ENCODE measurements around the gene NKRF. TPM values are rescaled to one million over a fixed set of nuclear protein-coding genes. Genes with fewer than 3 reads are reported as not detected.
"Not testable (repeated sequence)": the region's sequence is repeated elsewhere in the genome, so short reads cannot be mapped to it uniquely, and the experiment has no call there.

The NKRF gene
- total RNA-seq (ENCODE audit: insufficient read depth, low replicate concordance) = 4.8 TPM

DNA sequence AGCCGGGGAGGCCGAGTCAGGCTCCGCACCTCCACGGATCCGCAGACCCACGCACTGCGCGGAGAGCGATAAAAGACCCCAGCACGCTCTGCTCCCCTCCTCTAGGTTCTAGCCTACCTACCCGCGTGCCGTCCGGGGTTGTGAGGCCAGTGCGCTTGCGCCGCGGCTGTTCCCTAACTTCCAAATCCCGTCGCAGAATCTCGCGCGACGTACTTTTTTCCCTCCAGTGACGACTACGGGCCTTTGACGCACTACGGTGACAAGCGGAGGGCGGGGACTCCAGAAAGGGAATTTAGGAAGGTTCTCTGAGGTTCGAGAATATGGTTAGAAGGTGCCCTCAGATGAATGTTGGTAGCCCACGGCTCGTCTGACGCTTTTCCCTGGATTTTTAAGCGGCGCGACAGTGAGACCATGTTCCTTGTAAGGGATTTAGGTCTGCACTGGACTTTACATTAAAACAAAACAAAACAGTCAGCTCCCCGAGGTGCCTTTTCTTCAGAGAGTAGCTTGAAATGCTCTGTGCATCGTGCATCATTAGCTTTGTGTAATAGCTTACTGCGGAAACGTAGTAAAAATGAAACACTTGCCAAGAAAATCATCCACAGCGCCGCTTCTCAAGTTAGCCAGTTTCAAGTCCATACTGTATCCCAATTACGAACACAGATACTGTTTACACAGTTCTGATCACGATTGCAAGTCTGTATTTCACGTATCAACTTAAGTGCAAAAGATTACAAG, at the start of gene NKRF:
TSS of gene NKRF (minus strand) at position 145 of the 738 bp plus-strand sequence.
- peak; percentile 94 for DNase-seq (ENCODE audit: low spot score)

DNA sequence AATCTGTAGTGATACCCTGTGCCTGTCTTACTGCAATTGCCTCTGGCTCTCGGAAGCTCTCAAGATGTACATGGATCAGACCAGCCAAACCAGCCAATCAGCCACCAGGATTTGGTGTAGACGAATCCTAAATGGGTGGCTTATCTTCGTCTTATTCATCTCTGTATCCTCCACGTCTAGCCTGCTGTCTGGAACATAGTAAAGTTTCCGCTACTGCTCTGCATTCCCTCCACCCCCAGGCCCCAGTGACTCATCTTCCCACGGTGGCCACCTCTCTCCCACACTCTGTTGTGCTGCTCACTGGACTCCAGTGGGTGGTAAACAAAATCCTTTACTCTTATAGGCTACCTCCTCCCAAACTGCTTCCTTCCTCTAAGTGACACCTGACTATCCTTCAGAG, 48.9 kb upstream of the NKRF start:
- DNase-seq (ENCODE audit: low spot score) = peak; percentile 93

DNA sequence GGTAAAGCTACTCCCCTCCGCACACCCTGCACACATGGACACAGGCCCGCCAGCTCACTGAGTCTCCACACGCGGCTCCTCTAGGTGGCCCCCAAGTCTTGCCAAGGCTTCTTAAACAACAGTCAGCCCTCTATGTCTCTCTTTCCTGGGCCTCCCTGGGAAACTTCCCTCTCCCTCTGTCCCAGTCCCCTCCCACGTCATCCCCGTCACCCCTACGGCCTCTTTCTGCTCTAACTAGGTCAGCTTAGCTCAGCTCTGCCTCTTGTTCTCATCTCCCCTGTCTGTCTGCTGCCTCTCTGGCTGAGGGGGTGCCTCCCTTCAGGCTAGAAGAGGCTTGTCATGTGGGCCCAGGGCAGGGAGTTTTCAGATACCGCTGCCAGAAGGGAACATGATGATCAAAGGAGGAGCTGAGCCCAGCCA, 47.9 kb upstream of the NKRF start:
- peak; percentile 93 for DNase-seq (ENCODE audit: low spot score)

DNA sequence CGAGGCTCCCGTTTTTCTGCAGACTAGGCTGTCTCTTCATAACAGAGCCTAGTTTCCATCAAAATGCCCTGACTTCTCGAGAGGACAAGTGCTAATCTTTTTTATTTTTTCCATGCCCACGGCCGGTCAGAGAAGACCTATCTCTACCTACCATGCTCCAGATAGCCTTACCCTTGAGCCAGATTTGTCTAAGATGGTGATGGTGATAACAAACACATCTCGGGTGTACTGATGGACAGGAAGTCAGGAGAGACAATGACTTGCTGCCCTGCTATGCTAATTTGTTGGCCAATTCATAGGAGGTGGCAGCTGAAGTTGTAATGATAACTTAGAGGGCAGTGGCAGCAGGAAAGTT, 42.2 kb upstream of the NKRF start:
- DNase-seq (ENCODE audit: low spot score) = no peak

DNA sequence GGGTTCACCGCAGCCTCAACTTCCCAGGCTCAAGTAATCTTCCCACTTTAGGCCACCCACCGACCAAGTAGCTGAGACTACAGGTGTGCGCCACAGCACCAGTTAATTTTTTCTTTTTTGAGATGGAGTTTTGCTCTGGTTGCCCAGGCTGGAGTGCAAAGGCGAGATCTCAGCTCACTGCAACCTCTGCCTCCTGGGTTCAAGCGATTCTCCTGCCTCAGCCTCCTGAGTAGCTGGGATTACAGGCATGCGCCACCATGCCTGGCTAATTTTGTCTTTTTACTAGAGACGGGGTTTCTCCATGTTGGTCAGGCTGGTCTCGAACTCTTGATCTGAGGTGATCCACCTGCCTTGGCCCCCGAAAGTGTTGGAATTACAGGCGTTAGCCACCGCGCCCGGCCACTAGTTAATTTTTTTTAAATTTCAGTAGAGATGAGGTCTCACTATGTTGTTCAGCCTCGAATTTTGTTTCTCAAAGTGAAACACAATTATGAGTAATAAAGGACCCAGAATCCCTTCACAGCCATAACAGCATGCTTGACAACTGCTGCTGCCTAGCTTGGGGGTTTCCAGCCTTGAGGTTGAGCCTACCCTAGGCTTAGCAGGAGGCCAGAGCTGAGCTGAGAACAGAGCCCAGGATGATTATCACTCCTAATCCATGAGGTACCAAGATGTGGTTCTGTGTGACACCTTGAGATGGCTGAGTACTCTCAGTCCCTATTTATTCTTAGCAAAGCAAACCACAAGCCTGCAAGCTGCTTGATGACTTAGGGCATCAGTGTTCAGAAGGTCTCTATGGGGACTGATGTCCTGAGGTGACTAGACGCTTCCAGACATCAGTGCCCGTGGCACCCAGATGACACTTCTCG, 41.6 kb upstream of the NKRF start:
- no peak for DNase-seq (ENCODE audit: low spot score)

DNA sequence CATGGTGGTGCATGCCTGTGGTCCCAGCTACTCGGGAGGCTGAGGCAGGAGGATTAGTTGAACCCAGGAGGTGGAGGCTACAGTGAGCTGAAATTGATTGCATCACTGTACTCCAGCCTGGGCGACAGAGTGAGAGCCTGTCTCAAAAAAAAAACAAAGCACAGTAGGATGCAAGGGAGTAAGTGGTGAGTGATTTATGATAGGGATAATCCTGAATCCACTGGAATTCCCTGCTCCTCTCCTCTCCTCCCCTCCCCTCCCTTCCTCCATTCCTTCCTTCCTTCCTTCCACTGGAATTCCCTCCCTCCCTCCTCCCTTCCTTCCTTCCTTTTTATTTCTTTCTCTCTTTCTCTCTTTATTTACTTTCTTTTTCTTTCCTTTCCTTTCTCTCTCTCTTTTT, 40.9 kb upstream of the NKRF start:
- no peak for DNase-seq (ENCODE audit: low spot score)

DNA sequence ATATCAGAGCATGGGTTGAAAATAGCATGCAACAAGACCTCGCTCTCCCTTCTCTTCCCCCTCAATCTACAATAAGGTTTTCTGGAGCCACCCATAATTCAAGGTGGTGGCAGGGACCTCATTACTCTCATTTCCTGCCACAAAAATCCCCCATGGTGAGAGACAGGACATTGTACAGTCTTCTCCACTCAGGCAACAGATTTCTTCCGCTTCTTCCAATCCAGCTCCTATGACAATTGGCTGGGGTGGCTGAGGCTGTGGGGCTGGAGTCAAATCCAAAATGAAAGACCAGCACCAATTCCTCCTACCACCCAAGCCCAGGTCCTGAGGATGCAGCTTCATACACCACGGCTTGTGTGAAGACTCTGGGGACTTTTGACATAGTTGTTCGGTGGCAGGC, 40.3 kb upstream of the NKRF start:
- DNase-seq (ENCODE audit: low spot score) = no peak

DNA sequence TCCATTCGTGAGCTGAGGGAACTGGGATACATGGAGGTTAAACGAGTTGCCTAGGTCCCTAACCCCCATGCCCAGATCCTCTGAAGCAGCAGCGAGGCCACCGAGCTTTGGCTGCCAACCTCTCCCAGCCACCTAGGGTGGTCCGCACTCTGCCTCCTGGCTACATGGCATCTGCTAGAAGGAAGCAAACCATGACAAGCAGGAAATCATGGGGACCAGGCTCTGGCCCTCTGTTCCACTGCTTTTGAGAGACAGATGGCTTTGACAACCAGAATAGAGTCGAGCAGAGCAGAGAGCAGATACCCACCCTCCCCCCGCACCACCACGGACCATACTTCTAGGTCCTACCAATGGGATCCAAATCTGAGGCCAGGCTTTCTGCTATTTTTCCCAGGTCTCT, 37.5 kb upstream of the NKRF start:
- no peak for DNase-seq (ENCODE audit: low spot score)

DNA sequence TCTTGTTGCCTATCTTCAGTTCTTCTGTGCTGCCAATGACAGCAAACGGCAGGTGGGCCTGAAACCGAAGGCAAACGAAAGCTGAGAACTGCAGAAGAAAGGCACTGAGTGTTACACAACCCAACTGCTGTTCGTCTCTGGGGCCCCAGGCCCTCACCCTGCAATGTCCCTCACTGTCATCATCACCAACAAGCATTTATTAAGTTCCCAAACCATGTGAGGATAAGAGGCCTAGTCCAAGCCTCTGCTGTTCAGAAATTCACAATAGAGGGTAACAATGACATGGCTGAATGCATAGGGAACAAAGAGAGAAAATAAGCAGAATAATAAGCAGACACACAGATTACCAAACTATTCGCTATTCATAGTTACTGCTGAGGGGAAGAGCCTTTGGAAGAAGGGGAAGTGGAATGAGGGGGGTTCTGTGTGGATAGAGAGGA, 34.5 kb upstream of the NKRF start:
- no peak for DNase-seq (ENCODE audit: low spot score)

DNA sequence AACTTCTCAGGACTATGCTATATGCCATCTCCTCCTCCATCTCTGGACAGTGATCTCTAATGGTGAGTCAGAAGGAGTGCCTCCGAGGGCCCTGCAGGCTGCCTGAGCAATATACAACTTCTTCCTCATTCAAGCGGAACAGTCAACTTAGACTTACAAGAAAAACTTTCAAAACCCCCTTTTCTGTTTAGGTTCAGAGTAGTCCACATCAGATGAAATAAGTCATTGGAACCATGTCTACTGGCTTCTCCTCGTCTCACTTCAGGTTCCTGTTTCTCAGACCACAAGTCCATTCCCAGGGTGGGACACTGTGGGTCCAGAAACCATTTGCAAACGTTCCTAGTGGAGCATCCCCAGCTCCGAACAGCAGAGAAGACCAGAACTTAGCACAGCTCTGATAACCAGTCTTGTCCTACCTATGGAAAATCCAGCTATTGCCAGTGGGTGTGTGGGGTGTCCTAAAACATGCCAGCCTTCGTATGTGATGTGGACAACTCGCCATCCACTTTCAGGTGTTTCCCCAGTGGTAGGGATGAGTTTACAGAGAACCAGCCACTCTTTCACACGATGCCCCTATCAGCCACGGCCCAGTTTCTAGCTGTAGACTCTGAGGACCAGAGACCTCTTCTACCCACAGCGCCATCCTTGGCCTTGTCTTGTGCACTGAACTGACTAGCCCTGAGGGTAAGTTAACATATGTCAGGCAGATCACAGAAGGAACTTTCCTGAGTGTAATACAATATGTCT, 32.7 kb upstream of the NKRF start:
- DNase-seq (ENCODE audit: low spot score) = no peak

DNA sequence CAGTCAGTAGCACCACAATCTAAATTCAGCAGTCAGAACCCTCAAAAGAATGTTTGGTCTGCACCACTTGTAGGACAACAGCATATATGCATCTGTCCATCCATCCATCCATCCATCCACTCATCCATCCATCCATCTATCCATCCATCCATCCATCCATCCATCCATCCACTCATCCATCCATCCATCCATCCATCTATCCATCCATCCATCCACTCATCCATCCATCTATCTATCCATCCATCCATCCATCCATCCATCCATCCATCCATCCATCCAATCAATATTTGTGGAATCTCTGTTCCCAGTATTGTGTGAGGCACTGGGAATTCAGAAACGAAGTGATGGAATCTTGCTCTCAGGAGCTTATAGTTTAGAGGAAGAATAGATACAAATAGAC, 31.2 kb upstream of the NKRF start:
- not testable (repeated sequence) for DNase-seq (ENCODE audit: low spot score)

DNA sequence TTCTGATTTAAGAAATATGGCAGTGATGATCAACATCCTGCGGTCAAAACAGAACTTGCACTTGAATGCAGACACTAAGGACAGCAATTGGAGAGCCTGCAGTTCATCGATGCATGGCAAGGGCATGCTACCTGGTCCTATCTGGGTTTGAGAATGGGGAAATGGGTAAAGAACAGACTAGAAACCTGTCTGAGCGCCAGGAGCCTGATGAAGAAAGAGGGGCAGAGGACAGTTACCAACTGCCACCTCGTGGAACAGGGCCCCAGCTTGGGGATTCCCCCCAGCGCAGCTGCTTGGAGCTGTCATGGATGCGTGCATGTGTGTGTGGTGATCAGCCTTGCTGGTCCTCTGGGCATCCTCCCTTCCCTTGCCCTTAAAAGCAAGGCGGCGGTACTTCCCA, 30.2 kb upstream of the NKRF start:
- no peak for DNase-seq (ENCODE audit: low spot score)

DNA sequence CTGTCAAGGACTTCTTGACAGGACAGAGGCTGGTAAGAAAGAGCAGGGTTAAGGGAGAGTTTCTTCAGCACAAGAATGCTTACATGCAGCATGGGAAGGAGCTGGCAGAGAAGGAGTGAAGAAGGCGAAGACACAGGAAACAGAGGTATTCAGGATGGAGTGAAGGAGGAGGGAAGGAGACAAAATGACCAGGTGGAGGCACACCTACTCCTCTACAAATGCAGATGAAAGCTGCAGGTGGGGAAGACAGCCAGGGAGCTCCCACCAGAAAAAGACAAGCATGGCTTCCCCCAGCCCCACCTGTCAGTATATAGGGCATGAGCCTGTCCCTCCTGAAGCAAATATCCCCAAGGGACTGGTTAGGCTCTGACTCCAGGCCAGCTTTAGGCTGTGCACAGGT, 29.6 kb upstream of the NKRF start:
- no peak for DNase-seq (ENCODE audit: low spot score)

DNA sequence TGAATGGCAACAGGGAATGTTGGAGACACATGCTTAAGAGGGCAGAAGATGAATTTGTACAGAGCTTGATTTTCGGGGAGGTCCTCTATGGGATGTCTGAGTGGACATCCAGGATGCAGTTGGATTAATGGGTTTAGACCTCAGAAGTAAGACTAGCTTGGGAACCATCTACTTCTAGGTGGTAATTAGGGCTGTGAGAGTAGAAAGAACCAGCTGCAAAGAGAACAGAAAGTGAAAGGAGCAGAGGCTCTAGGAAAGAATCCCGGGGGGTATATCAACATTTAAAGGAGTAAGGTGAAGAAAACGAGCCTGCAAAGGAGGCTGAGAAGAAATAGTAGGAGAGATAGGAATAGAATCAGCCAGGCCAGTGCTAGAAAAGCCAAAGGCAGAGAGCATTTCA, 29.0 kb upstream of the NKRF start:
- DNase-seq (ENCODE audit: low spot score) = no peak

DNA sequence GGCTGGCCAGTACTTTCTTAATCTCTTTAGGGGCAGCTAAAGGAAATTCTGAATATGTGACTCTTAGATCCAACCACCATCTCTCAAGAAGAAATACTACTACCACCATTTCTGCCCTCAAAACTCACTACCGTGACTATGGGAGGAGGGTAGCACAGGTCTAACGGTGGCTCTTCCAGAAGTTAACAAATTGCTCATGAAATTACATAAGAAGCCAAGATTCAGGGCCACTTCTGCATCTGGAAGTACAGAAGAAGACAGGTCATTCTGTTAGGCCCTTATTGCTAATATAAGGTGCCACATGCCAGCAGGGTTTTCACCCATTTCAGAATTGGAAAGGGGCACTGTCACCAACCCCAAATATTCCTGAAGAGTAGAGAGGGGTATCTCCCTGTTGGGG, 19.6 kb upstream of the NKRF start:
- no peak for DNase-seq (ENCODE audit: low spot score)

DNA sequence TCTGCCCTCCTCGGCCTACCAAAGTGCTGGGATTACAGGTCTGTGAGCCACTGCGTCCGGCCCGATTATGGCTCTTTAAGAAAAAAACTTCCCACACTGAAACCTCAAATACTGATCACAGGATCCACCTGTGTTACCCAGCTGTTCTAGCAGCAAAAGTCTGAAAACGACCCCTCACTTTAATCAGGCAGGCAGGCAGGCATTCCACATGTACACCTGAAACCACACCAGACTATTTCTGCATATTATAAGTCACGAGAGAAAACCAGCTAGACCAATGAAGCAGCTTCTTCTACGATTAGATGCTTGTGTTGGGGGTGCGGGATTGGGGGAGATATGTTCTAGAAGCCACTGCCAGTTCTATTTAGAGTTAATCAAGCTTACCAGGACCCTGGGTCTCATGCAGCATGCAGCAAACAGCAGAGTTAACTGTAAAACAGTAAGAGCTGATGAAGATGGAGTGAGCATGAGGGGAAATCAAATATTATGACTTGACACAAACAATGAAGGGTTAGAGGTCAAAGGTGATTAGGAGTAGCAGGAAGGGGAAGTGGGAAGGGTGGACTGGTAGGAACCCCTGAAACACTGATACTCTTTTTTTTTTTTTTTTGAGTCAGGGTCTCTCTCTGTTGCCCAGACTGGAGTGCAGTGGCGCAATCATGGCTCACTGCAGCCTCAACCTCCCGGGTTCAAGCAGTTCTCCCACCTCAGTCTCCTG, 18.9 kb upstream of the NKRF start:
- no peak for DNase-seq (ENCODE audit: low spot score)

DNA sequence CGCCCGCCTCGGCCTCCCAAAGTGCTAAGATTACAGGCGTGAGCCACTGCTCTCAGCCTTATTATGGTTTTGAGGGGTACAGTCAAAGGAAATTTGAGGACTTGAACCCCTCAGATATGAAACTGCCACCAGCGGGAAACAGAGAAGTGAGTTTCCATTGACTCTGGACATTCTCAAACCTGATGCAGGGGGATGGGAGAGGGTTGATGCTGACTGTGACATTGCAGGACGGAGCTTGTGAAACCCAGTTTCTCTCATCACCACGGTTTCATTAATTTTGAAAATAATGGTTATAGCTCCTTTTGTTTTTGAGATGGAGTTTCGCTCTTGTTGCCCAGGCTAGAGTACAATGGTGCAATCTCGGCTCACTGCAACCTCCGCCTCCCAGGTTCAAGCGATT, 18.2 kb upstream of the NKRF start:
- no peak for DNase-seq (ENCODE audit: low spot score)

DNA sequence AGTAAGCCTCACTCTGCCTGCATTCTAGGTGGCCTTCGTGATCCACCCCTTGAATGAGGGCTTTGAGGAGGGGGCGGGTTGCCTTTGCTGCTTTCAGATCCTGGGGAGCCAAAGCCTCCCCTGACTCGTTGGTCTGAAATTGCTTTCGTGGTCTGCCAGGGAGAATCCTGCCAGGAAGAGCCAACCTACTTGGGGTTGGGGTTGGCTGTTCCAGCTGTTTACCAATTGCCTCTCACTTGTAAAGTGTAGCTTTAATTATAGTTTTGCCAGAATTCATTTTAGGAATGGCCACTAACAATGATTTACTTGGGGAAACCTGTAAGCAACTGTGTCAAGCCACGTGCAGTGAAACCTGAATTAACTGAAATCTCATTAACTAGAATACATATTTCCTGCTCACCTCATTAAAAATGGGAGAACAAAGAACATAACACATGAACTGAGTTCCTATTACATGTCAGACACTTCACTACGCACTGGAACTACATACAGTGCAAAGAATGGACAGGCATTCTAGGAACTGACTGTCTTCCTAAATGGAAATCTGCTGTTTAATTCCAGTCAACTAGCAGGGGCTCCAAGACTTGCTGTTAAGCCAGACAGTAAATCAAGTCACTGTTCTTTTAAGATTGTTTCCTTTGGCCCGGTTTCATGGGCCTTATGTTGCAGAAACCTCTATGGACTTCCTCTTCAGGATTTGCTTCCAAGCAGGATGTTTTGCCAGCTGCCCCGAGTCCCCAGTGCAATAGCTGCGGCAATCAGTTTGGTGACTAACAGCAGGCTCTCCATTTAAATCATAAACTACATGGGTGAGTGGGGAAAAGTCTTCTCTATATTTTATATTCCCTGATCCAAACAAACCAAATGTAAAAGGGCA, 16.4 kb upstream of the NKRF start:
- DNase-seq (ENCODE audit: low spot score) = peak; percentile 60

DNA sequence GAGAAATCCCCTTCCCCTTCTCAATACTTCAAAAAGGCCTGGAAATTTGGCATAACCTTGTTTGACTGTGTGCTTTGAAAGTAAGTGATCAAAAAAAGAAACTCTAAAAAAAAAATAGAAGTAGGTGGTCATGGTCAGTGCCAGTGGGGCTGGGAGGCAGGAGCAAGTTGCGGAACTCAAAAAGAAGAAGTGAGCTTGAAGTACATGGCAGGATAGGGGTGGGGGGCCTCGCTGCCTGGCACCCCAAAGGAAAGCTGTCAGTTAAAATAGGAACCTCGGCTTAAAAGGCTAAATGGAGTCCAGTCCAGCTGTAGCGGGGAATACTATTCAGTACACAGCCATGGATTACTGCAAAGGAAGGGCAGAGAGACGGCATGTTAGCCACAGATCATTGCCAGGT, 12.2 kb upstream of the NKRF start:
- DNase-seq (ENCODE audit: low spot score) = no peak

DNA sequence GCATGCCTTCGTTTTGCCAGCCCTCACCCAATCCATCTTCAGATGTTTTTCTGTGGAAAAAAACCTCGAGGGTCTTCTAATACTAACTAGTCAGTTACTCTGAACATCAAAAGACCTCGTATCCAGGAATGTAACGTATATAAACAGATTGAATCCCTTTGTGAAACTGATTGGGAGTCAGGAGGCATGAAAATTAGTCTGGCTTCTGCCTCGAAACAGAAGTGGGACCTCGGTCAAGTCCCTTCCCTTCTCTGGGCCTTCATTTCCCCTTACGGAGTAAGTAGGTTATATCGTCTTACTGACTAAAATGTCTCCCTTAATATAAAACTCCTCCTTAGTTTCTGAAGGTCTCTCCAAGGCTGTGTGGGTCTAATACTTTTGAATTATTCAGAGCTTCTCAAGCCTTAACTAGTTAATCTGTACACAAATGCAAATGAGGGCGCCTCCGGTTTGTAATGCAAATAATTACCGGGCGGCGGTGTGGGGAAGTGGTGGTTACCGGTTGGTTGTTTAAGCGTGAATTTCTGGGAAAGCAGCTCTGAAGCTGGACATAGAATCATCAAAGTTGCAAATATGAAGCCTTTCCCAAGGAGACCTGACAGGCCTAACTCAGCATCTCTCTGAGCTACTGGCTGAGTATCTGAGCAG, 11.4 kb upstream of the NKRF start:
- DNase-seq (ENCODE audit: low spot score) = no peak
